ENCODE data around the gene SLC4A4.

DNA sequence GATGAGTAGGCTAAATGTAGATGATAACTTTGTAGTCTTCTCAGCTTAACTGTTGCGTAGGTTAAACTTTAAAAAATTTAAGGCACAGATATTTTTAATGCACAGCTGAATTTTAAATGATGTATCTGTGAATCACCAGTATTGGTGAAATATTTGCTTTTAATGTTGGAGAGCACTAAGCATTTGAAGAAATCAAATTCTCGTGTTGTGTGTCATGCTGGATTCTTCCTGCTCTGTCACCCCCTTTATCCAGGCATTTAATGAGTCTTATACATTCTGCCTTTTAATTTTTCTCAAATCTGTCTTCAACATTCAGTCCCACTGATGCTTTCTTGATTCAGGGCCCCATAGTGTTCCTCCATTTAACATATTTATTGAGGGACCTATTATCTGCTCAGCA, 76.7 kb downstream of the SLC4A4 start:
- TF ChIP-seq, protein P1, sequence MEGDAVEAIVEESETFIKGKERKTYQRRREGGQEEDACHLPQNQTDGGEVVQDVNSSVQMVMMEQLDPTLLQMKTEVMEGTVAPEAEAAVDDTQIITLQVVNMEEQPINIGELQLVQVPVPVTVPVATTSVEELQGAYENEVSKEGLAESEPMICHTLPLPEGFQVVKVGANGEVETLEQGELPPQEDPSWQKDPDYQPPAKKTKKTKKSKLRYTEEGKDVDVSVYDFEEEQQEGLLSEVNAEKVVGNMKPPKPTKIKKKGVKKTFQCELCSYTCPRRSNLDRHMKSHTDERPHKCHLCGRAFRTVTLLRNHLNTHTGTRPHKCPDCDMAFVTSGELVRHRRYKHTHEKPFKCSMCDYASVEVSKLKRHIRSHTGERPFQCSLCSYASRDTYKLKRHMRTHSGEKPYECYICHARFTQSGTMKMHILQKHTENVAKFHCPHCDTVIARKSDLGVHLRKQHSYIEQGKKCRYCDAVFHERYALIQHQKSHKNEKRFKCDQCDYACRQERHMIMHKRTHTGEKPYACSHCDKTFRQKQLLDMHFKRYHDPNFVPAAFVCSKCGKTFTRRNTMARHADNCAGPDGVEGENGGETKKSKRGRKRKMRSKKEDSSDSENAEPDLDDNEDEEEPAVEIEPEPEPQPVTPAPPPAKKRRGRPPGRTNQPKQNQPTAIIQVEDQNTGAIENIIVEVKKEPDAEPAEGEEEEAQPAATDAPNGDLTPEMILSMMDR (optimal IDR thresholded peaks at IDR 0.05 in 1 of 3, IDR thresholded peaks at IDR 0.05 in 1 of 3, conservative IDR thresholded peaks at IDR 0.05 in 1 of 3; ENCODE audit: extremely low read depth in 1 of 3, insufficient read depth in 2 of 3, low read length in 3 of 3): no peak
- no peak for TF ChIP-seq EZH2 (IDR thresholded peaks at IDR 0.05; ENCODE audit: low read length)
